RPMI8226 (cell line): ENCODE measurements around the gene KCNK13.
"Not testable (repeated sequence)": the region's sequence is repeated elsewhere in the genome, so short reads cannot be mapped to it uniquely, and the experiment has no call there.

Experiments used
- DNase-seq: peaks from one replicate; pipeline ENCODE4 v3.0.0-alpha.2; 2015

The KCNK13 gene

DNA sequence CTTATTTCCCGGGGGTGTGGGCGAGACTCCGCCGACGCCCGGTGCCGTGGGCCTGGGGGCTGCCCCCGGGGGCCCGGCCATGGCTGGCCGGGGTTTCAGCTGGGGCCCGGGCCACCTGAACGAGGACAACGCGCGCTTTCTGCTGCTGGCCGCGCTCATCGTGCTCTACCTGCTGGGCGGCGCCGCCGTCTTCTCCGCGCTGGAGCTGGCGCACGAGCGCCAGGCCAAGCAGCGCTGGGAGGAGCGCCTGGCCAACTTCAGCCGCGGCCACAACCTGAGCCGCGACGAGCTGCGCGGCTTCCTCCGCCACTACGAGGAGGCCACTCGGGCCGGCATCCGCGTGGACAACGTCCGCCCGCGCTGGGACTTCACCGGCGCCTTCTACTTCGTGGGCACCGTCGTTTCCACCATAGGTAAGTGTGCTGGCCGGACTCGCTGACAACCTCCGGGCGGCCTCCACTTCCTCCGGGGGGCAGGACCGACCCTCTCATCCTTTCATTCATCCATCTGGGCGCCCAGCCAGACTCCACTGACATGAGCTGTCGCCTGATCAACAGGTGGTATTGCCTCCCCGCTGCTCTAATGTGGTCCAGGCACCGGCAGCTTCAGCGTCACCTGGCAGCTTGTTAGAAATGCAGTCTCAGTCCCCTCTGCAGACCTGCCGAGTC, 467 bp downstream of the KCNK13 start:
- peak; percentile 26 for DNase-seq

DNA sequence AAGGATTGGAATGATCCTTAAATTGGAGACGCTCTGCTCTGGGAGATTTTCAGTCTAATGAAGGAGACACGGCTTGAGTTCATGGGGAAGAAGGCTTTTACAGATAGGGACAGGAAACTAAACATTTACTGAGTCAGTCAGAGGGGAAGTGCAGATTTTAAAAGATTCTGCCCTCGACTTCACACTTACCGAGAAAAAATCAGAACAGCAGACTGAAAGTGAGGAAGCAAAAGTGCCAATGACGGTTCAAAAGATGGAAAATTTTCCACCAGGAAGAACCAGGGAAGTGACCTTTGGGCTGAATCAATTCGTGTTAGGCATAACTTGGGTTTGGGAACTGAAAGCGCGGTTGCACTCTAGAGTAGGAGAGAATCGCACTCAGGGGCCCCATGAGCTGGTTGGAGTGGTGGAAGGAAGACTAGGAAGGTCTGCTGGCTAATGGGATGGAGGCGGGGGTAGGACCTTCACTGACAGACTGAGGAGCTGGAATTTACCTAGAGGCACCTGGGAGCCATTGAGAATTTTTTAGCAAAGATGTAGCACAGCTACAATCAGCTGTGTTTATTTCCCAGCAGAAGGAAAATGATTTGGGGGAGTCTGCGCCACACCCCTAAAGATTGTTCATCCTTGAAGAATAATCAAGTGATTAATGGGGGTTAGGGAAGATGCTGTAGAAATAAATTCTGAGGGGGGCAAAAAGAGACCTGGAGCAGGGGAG, 1.2 kb downstream of the KCNK13 start:
- DNase-seq = no peak

DNA sequence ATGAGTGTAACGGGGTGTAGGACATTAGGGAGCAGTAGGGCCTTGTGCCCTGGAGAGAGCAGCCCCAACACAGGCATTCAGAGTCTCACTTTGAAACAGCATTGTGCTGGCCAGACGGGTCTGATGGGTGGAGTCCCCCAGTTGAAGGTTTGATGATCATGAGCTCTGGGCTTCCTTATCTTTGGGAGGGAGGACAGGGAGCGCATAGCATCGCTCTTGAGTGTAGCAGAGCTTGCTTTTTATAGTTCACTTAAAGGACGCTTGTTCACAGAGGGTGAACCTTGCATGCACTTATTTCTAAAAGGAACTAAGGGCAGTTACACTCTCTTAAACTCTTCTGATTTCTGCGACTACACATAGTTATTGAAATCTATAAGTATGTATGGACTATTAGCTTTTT, 10.6 kb downstream of the KCNK13 start:
- DNase-seq = no peak

DNA sequence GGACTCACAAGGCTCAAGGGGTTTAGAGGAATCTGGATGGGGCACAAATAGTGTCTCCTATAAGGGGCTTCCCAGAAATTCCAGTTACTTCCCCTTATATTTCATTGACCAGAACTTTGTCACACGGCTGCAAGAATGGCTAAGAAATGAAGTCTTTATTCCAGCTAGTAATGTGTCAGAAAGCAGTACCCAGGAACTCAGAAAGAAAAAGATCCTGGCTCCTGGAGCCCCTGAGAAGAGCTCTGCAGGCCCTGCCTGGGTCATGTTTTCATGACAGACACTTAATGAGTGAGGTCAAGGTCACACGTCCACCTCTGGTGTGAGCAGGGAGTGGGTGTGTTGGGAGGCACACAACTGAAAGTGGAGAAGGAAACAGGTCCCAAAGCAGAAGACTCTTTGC, 17.8 kb downstream of the KCNK13 start:
- DNase-seq = no peak

- DNase-seq = peak; percentile 14
Measured at GRCh38 chr14:90087433-90087832, 25.6 kb downstream of the KCNK13 start.

DNA sequence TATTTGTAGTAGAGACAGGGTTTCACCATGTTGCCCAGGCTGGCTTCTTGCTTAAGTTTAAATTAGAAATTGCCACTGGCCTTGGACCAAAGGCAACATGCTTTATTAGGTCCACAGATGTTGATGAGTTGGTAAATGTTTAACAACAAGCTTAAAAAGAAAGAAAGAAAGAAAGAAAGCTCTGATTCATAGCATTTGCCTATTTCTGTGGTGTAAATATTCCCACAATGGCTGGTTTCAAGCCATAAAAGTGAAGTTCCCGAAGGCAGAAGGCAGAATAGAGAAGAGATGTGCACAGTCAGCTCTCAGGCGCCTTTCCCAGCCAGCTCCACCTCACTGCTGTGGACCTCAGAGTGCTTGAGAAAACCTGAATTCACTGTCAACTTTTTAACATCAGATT, 26.4 kb downstream of the KCNK13 start:
- no peak for DNase-seq

DNA sequence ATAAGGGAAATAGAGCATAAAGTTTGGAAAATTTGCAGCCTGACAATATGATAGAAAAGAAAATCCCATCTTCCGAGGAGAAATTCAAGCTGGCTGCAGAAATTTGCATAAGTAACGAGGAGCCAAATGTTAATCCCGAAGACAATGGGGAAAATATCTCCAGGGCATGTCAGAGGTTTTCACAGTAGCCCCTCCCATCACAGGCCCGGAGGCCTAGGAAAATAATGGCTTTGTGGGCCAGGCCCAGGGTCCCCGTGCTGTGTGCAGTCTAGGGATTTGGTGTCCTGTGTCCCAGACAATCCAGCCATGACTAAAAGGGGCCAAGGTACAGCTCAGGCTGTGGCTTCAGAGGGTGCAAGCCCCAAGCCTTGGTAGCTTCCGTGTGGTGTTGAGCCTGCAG, 27.7 kb downstream of the KCNK13 start:
- not testable (repeated sequence) for DNase-seq

DNA sequence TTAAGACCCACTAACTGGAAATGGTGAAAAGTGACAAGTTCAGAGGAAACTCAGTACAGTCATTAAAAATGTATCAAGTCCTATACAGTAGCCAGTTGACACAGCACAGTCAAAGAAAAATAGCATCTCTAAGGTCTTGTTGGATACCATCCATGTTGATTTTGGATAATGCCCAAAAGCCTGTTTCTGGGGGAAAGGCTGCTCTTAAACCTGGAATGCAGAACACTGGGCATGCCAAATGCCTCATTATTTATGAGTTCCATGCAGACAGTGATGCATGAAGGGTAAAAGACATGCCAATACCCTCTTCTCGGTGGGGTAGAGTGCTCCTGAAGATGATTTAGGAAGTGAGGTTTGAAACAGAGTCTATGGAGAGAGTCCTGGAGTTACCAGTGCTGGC, 29.6 kb downstream of the KCNK13 start:
- no peak for DNase-seq

DNA sequence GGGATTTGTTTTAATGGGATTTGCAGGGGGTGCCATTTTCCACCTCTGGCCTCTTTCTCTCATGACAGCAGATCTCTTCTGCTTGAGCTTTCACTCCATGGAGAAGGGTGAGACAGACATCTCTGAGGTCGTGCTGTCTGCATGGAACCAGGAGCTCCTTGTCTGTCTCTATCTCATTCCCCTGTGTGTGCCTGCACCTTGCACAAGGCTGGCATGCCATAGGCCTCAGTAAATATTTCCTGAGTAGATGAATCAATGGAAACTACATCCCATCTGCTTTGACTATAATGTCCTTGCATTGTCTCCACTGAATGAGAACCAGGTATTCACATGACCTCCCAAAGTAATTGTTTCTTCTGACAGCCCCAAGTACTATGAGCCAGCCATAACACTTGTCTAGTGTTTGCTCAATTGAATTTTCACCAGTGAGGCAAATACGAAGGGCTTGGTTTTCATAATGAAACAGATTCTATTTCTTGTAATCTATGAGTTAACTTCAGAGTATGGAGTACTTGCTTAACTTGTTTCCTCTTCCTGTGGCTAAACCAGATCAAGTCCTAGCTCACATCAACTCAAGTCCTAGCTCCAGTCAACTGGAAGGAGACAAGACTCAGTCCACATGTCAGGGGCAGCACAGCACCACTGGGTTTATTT, 32.3 kb downstream of the KCNK13 start:
- no peak for DNase-seq

DNA sequence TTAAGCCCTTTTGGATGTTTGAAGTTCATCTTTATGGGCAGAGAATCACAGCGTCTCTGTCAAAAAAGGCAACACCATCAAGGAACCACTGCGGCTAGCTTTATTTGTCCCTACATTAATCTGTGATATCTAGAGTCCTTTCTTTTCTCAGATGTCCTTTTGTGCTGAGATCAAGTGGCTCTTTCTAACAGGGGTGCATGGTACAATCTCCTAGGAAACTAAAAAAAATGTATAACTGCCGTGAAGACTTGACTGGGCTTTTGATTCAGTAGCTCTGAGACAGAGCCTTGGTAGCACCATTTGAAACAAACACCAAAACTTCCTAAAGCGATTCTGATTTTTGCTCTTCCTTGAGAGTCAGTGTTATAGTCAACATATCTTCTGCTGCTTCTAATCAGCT, 33.3 kb downstream of the KCNK13 start:
- no peak for DNase-seq

GRCh38 chr14:90096566-90096965, 34.8 kb downstream of the KCNK13 start:
- DNase-seq = no peak

GRCh38 chr14:90103808-90104207, 42.0 kb downstream of the KCNK13 start:
- DNase-seq = no peak

DNA sequence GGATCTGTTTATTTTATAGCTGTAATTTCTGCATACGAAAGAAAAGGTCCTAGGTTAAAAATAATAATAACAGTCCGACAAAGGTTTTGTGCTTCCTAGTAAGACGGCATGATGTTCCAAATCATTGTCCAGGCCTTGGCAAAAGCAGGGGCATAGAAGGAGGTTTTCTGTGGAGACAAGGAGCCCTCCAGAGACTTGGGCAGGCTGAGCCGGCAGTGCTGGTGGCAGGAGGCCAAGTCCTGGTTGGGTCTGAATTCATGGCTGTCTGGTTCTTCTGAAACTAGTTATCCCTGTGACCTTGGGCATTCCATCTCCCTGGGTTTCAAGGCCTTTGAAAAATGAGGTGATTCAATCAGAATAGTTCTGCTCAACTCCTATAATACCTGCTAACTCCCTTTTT, 44.0 kb downstream of the KCNK13 start:
- no peak for DNase-seq

DNA sequence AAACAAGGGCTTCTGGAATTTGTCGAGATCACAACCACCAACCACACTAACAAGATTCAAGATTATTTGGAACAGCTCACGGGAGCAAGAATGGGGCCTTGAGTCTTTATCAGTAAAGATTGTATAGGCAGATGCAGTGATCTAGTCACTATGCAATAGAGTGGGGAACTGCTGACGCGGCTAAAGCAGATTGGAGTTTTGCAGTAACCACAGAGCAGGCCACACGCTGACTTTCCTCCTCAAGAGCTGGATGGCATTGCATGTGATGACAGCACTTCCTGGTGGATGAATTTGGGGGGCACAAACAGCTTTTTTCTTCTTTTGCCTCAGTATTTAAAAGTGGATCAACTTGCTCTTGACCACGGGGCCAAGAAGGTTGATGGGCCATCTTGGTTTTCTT, 46.0 kb downstream of the KCNK13 start:
- DNase-seq = peak; percentile 13

- DNase-seq = peak; percentile 5
Measured at GRCh38 chr14:90109858-90110257, 48.1 kb downstream of the KCNK13 start.

GRCh38 chr14:90111895-90112534, 50.2 kb downstream of the KCNK13 start:
- no peak for DNase-seq

DNA sequence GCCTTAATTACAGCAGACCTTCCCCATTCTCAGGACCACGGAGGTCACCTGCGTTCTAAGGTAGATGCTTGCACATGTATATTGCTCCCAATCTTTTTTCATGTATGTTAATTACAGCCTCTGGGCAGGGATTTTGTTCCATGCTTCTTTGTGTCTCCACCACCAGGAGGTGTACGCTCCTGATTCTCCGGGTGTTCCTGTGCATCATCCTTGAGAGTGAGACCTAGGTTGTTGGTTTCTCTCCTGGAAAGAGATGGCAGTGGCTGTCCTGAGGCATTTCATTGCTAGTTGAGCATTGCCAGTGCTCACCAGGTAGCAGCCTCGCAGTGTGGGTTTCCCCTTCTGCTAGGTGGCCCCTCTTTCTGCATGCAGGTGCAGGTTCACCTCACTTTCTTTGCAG, 52.8 kb downstream of the KCNK13 start:
- no peak for DNase-seq

DNA sequence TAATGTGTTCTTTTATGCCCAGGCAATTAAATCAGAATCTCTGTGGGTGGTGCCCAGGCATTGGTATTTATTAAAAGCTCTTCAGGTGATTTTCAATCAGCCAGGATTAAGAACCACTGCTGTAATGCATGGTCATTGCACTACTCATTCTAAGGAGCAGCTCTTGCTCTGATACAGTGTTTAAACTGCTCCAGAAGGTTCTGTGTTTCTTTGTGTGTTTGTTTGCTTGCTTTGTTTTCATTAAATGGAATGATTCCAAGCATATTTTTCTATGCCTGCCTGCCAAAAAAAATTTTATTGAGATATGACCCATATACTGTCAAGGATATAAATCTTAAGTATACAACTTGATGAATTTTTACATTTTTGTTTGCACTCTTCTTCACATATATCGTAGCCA, 54.0 kb downstream of the KCNK13 start:
- DNase-seq = no peak

DNA sequence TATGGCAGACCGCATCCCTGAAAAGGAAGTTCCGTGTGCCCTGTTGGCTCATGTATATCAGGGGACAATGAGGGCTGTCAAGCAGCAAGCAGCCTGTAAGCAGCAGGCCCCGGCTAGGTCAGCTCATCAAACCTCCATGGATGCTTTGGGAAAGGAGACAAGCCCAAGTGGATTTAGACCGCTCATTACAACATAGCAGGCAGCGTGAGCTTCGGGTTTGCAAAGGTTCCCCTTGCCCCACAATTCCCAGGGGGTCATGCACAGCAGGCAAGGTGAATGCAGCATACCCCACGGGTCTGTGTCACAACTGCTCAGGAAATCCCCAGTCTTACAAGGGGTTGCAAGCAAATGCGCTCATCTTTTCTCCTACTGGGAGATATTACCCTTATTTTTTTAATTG, 54.6 kb downstream of the KCNK13 start:
- DNase-seq = no peak

DNA sequence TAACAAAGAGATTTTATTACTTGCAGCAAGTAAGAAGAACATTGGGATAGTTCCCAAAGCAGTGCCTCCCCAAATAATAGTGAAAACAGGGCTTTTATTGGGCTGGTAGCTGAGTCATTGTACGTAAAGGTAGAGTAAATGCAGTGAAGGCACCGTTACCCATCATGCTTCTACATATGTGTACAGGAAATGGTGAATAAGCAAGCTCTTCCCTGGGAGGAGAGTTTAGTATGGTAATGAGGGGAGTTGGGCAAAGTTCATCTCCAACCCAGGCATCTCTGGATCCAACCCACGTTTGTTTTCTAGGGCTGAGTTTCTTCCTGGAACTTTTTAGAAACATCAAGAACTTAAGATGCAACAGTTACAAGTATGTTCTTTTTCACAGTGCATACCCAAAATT, 56.2 kb downstream of the KCNK13 start:
- DNase-seq = no peak

- DNase-seq = no peak
Measured at GRCh38 chr14:90126260-90126659, 64.5 kb downstream of the KCNK13 start.

GRCh38 chr14:90132821-90133570, 71.2 kb downstream of the KCNK13 start:
- DNase-seq = no peak

DNA sequence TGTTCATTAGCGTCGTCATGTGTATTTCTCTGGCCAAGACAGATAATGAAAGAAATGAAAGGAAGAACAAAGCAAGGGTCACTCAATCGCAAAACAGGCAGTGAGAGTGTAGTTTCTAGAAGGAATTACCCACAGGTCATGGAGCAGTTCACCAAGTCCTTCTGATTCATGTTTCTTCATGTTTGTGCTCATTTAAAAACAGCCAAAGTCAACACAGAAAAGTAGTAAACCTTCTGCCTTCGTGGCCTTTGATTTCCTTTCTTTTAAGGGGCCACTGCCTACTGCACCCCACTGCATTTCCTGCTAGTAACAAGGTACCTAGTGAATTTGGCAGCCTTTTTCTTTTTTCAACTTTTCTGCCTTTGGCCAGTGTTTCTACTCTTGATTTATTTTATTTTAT, 75.1 kb downstream of the KCNK13 start:
- no peak for DNase-seq
